HEK293 (cell line): ENCODE results near the gene TMEM158.

Experiments used
- RBAK ChIP-seq: fragments of 450-650 bp; formaldehyde crosslinking; IDR thresholded peaks from 2 replicates; pipeline ENCODE4 v1.5.1; 2016; ENCODE audit warnings: missing biosample characterization, missing genetic modification characterization
- ZNF211 ChIP-seq: fragments of 450-650 bp; formaldehyde crosslinking; IDR thresholded peaks from 2 replicates; pipeline ENCODE4 v1.5.1; 2016; ENCODE audit warnings: low read depth, missing biosample characterization, missing genetic modification characterization
- ZNF266 ChIP-seq: fragments of 450-650 bp; formaldehyde crosslinking; IDR thresholded peaks from 2 replicates; pipeline ENCODE4 v1.5.1; 2016; ENCODE audit warnings: missing biosample characterization, missing genetic modification characterization, low read depth
- ZNF274 ChIP-seq, 2 experiments: fragments of 200-500 bp in 1 of 2; fragments of 450-650 bp in 1 of 2; sonication (Bioruptor generic) in 1 of 2; formaldehyde crosslinking in 1 of 2; IDR thresholded peaks; 2 replicates each; pipeline versions ENCODE4 v1.5.1 to v1.6.1; 2014 to 2016; ENCODE audit warnings: borderline replicate concordance in 1 of 2, inconsistent platforms in 1 of 2, low read length in 1 of 2, missing biosample characterization in 1 of 2, missing genetic modification characterization in 1 of 2
- ZNF416 ChIP-seq: fragments of 450-650 bp; formaldehyde crosslinking; IDR thresholded peaks from 2 replicates; pipeline ENCODE4 v1.5.1; 2016; ENCODE audit warnings: missing biosample characterization, missing genetic modification characterization
- ZNF549 ChIP-seq: fragments of 450-650 bp; IDR thresholded peaks from 2 replicates; pipeline ENCODE4 v1.5.1; 2018; ENCODE audit warnings: missing biosample characterization, missing genetic modification characterization, mild to moderate bottlenecking, inconsistent platforms, moderate library complexity
- ZNF571 ChIP-seq: fragments of 450-650 bp; formaldehyde crosslinking; IDR thresholded peaks from 2 replicates; pipeline ENCODE4 v1.5.0; 2017; ENCODE audit warnings: missing biosample characterization, missing genetic modification characterization
- ZNF792 ChIP-seq: fragments of 450-650 bp; formaldehyde crosslinking; IDR thresholded peaks from 2 replicates; pipeline ENCODE4 v1.5.1; 2016; ENCODE audit warnings: missing biosample characterization, missing genetic modification characterization
- TF ChIP-seq, protein P1 (sequence below): fragments of 450-650 bp; formaldehyde crosslinking; IDR thresholded peaks from 2 replicates; pipeline ENCODE4 v1.5.1; 2016; ENCODE audit warnings: missing biosample characterization, missing genetic modification characterization, borderline replicate concordance
- TF ChIP-seq, protein P2 (sequence below): fragments of 450-650 bp; formaldehyde crosslinking; conservative IDR thresholded peaks from 2 replicates; pipeline ENCODE4 v1.5.1; 2016; ENCODE audit warnings: low read depth, missing biosample characterization, missing genetic modification characterization
- TF ChIP-seq, protein P3 (sequence below): fragments of 450-650 bp; formaldehyde crosslinking; IDR thresholded peaks from 2 replicates; pipeline ENCODE4 v1.5.1; 2016; ENCODE audit warnings: missing biosample characterization, missing genetic modification characterization
- TF ChIP-seq, protein P4 (sequence below): fragments of 450-650 bp; formaldehyde crosslinking; IDR thresholded peaks from 2 replicates; pipeline ENCODE4 v1.5.1; 2016; ENCODE audit warnings: missing biosample characterization, missing genetic modification characterization
- TF ChIP-seq, protein P5 (sequence below): fragments of 450-650 bp; formaldehyde crosslinking; IDR thresholded peaks from 2 replicates; pipeline ENCODE4 v1.5.1; 2016; ENCODE audit warnings: missing biosample characterization, missing genetic modification characterization
- TF ChIP-seq, protein P6 (sequence below): fragments of 450-650 bp; formaldehyde crosslinking; IDR thresholded peaks from 2 replicates; pipeline ENCODE4 v1.5.1; 2017; ENCODE audit warnings: missing biosample characterization, missing genetic modification characterization

DNA sequence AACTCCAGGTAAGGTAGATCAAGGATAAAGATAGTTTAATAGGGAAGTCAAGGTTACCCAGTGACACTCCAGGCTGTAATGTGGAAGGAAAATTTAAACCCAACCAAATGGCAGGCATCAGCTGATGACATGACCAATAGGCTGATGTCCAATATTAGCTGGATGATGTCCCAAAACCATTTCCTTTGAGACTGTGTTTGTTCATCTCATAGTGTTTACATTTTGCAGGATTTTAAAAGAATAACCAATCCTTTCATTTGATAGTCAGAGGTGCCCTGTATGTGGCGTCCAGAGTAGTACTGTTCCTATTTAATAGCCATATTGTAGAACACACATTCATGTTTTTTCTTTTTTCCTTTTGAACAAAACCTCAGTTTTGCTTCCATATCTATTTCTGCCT, 23.3 kb upstream of the TMEM158 start:
- TF ChIP-seq, protein P1, sequence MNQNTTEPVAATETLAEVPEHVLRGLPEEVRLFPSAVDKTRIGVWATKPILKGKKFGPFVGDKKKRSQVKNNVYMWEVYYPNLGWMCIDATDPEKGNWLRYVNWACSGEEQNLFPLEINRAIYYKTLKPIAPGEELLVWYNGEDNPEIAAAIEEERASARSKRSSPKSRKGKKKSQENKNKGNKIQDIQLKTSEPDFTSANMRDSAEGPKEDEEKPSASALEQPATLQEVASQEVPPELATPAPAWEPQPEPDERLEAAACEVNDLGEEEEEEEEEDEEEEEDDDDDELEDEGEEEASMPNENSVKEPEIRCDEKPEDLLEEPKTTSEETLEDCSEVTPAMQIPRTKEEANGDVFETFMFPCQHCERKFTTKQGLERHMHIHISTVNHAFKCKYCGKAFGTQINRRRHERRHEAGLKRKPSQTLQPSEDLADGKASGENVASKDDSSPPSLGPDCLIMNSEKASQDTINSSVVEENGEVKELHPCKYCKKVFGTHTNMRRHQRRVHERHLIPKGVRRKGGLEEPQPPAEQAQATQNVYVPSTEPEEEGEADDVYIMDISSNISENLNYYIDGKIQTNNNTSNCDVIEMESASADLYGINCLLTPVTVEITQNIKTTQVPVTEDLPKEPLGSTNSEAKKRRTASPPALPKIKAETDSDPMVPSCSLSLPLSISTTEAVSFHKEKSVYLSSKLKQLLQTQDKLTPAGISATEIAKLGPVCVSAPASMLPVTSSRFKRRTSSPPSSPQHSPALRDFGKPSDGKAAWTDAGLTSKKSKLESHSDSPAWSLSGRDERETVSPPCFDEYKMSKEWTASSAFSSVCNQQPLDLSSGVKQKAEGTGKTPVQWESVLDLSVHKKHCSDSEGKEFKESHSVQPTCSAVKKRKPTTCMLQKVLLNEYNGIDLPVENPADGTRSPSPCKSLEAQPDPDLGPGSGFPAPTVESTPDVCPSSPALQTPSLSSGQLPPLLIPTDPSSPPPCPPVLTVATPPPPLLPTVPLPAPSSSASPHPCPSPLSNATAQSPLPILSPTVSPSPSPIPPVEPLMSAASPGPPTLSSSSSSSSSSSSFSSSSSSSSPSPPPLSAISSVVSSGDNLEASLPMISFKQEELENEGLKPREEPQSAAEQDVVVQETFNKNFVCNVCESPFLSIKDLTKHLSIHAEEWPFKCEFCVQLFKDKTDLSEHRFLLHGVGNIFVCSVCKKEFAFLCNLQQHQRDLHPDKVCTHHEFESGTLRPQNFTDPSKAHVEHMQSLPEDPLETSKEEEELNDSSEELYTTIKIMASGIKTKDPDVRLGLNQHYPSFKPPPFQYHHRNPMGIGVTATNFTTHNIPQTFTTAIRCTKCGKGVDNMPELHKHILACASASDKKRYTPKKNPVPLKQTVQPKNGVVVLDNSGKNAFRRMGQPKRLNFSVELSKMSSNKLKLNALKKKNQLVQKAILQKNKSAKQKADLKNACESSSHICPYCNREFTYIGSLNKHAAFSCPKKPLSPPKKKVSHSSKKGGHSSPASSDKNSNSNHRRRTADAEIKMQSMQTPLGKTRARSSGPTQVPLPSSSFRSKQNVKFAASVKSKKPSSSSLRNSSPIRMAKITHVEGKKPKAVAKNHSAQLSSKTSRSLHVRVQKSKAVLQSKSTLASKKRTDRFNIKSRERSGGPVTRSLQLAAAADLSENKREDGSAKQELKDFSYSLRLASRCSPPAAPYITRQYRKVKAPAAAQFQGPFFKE (tag by site-specific recombination), result no peak
- no peak for TF ChIP-seq RBAK (tag by site-specific recombination)
- TF ChIP-seq, protein P2, sequence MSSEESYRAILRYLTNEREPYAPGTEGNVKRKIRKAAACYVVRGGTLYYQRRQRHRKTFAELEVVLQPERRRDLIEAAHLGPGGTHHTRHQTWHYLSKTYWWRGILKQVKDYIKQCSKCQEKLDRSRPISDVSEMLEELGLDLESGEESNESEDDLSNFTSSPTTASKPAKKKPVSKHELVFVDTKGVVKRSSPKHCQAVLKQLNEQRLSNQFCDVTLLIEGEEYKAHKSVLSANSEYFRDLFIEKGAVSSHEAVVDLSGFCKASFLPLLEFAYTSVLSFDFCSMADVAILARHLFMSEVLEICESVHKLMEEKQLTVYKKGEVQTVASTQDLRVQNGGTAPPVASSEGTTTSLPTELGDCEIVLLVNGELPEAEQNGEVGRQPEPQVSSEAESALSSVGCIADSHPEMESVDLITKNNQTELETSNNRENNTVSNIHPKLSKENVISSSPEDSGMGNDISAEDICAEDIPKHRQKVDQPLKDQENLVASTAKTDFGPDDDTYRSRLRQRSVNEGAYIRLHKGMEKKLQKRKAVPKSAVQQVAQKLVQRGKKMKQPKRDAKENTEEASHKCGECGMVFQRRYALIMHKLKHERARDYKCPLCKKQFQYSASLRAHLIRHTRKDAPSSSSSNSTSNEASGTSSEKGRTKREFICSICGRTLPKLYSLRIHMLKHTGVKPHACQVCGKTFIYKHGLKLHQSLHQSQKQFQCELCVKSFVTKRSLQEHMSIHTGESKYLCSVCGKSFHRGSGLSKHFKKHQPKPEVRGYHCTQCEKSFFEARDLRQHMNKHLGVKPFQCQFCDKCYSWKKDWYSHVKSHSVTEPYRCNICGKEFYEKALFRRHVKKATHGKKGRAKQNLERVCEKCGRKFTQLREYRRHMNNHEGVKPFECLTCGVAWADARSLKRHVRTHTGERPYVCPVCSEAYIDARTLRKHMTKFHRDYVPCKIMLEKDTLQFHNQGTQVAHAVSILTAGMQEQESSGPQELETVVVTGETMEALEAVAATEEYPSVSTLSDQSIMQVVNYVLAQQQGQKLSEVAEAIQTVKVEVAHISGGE (tag by site-specific recombination), result no peak
- TF ChIP-seq, protein P3, sequence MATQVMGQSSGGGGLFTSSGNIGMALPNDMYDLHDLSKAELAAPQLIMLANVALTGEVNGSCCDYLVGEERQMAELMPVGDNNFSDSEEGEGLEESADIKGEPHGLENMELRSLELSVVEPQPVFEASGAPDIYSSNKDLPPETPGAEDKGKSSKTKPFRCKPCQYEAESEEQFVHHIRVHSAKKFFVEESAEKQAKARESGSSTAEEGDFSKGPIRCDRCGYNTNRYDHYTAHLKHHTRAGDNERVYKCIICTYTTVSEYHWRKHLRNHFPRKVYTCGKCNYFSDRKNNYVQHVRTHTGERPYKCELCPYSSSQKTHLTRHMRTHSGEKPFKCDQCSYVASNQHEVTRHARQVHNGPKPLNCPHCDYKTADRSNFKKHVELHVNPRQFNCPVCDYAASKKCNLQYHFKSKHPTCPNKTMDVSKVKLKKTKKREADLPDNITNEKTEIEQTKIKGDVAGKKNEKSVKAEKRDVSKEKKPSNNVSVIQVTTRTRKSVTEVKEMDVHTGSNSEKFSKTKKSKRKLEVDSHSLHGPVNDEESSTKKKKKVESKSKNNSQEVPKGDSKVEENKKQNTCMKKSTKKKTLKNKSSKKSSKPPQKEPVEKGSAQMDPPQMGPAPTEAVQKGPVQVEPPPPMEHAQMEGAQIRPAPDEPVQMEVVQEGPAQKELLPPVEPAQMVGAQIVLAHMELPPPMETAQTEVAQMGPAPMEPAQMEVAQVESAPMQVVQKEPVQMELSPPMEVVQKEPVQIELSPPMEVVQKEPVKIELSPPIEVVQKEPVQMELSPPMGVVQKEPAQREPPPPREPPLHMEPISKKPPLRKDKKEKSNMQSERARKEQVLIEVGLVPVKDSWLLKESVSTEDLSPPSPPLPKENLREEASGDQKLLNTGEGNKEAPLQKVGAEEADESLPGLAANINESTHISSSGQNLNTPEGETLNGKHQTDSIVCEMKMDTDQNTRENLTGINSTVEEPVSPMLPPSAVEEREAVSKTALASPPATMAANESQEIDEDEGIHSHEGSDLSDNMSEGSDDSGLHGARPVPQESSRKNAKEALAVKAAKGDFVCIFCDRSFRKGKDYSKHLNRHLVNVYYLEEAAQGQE (tag by site-specific recombination), result no peak
- no peak for TF ChIP-seq ZNF792
- TF ChIP-seq ZNF211 (tag by site-specific recombination), result no peak
- TF ChIP-seq ZNF274 (IDR thresholded peaks at IDR 0.05; ENCODE audit: low read length), result no peak
- no peak for TF ChIP-seq ZNF274 (tag by site-specific recombination; IDR thresholded peaks at IDR 0.05; ENCODE audit: borderline replicate concordance)
- TF ChIP-seq, protein P4, sequence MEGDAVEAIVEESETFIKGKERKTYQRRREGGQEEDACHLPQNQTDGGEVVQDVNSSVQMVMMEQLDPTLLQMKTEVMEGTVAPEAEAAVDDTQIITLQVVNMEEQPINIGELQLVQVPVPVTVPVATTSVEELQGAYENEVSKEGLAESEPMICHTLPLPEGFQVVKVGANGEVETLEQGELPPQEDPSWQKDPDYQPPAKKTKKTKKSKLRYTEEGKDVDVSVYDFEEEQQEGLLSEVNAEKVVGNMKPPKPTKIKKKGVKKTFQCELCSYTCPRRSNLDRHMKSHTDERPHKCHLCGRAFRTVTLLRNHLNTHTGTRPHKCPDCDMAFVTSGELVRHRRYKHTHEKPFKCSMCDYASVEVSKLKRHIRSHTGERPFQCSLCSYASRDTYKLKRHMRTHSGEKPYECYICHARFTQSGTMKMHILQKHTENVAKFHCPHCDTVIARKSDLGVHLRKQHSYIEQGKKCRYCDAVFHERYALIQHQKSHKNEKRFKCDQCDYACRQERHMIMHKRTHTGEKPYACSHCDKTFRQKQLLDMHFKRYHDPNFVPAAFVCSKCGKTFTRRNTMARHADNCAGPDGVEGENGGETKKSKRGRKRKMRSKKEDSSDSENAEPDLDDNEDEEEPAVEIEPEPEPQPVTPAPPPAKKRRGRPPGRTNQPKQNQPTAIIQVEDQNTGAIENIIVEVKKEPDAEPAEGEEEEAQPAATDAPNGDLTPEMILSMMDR (tag by site-specific recombination), result no peak
- TF ChIP-seq ZNF571 (tag by site-specific recombination), result no peak
- no peak for TF ChIP-seq ZNF266 (tag by site-specific recombination)
- TF ChIP-seq, protein P5, sequence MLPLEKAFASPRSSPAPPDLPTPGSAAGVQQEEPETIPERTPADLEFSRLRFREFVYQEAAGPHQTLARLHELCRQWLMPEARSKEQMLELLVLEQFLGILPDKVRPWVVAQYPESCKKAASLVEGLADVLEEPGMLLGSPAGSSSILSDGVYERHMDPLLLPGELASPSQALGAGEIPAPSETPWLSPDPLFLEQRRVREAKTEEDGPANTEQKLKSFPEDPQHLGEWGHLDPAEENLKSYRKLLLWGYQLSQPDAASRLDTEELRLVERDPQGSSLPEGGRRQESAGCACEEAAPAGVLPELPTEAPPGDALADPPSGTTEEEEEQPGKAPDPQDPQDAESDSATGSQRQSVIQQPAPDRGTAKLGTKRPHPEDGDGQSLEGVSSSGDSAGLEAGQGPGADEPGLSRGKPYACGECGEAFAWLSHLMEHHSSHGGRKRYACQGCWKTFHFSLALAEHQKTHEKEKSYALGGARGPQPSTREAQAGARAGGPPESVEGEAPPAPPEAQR (tag by site-specific recombination), result no peak
- TF ChIP-seq, protein P6, sequence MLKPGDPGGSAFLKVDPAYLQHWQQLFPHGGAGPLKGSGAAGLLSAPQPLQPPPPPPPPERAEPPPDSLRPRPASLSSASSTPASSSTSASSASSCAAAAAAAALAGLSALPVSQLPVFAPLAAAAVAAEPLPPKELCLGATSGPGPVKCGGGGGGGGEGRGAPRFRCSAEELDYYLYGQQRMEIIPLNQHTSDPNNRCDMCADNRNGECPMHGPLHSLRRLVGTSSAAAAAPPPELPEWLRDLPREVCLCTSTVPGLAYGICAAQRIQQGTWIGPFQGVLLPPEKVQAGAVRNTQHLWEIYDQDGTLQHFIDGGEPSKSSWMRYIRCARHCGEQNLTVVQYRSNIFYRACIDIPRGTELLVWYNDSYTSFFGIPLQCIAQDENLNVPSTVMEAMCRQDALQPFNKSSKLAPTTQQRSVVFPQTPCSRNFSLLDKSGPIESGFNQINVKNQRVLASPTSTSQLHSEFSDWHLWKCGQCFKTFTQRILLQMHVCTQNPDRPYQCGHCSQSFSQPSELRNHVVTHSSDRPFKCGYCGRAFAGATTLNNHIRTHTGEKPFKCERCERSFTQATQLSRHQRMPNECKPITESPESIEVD (tag by site-specific recombination), result no peak
- no peak for TF ChIP-seq ZNF416 (tag by site-specific recombination)
- TF ChIP-seq ZNF549 (tag by site-specific recombination), result no peak
